Ishikawa (cell line): ENCODE results near the gene DMAC2.

Source experiments
- CEBPB ChIP-seq: IDR thresholded peaks from 2 replicates; pipeline ENCODE4 v1.6.1; 2012
- MAX ChIP-seq: IDR thresholded peaks from 2 replicates; pipeline ENCODE4 v1.6.1; 2012
- REST ChIP-seq: IDR thresholded peaks from 2 replicates; pipeline ENCODE4 v1.6.1; 2012; ENCODE audit warnings: low read depth, mild to moderate bottlenecking
- TAF1 ChIP-seq: IDR thresholded peaks from 2 replicates; pipeline ENCODE4 v1.6.1; 2012; ENCODE audit warnings: low read depth, mild to moderate bottlenecking
- TCF12 ChIP-seq: IDR thresholded peaks from 2 replicates; pipeline ENCODE4 v1.6.1; 2012; ENCODE audit warnings: low read depth
- YY1 ChIP-seq: IDR thresholded peaks from 2 replicates; pipeline ENCODE4 v1.6.1; 2012; ENCODE audit warnings: low read depth
- ZBTB7A ChIP-seq: IDR thresholded peaks from 2 replicates; pipeline ENCODE4 v1.6.1; 2012; ENCODE audit warnings: low read depth

GRCh38 chr19:41422955-41423354 is 16.8 kb downstream of the DMAC2 start:
- TF ChIP-seq CEBPB (no peak), REST (no peak), ZBTB7A (no peak), MAX (no peak), TCF12 (no peak), TAF1 (no peak), YY1 (no peak)
